Upper lobe of left lung (tissue), 6 donors: ENCODE measurements around the gene EXOC3L4. TPM values are rescaled to one million over a fixed set of nuclear protein-coding genes. Genes with fewer than 3 reads are reported as not detected.
"Not testable (repeated sequence)": the region's sequence is repeated elsewhere in the genome, so short reads cannot be mapped to it uniquely, and the experiment has no call there.

ENCODE experiments used
- ATAC-seq, 2 donors: fragments of 200-7000 bp; cut with Tn5 transposase; one replicate each; pipeline ENCODE4 v1.9.1; 2022; ENCODE audit warnings: mild to moderate bottlenecking in 2 of 2, moderate library complexity in 2 of 2; ENCODE audit not compliant: low FRiP score in 2 of 2
- DNase-seq, 2 donors: peaks; one replicate each; pipeline ENCODE4 v3.0.0-alpha.2; 2019 to 2020
- H3K27ac ChIP-seq, 4 donors: fragments of 200-600 bp; sonication (generic); one replicate each; pipeline ENCODE4 v1.5.1; 2016 to 2019
- H3K27me3 ChIP-seq, 4 donors: fragments of 200-600 bp; sonication (generic); one replicate each; pipeline ENCODE4 v1.5.1; 2017 to 2019
- H3K36me3 ChIP-seq, 4 donors: fragments of 200-600 bp; sonication (generic); one replicate each; pipeline ENCODE4 v1.5.1; 2016 to 2019
- H3K4me1 ChIP-seq, 4 donors: fragments of 200-600 bp; sonication (generic); one replicate each; pipeline ENCODE4 v1.5.1; 2018 to 2019
- H3K4me3 ChIP-seq, 4 donors: fragments of 200-600 bp; sonication (generic); one replicate each; pipeline ENCODE4 v1.5.1; 2017 to 2019; ENCODE audit warnings: mild to moderate bottlenecking in 2 of 4, moderate library complexity in 1 of 4
- H3K9me3 ChIP-seq, 4 donors: fragments of 200-600 bp; sonication (generic); one replicate each; pipeline ENCODE4 v1.5.1; 2018 to 2019
- EP300 ChIP-seq, 4 donors: sonication (generic); formaldehyde crosslinking; IDR thresholded peaks; one replicate each; pipeline ENCODE4 v1.5.1; 2017; ENCODE audit warnings: antibody characterized with exemption in 4 of 4, control low read depth in 2 of 4
- POLR2A ChIP-seq, 4 donors: fragments of 450-650 bp; IDR thresholded peaks; one replicate each; pipeline ENCODE4 v1.5.1; 2016 to 2017; ENCODE audit warnings: antibody characterized with exemption in 4 of 4, mild to moderate bottlenecking in 2 of 4
- POLR2AphosphoS5 ChIP-seq, 2 donors: sonication (generic); formaldehyde crosslinking; IDR thresholded peaks; one replicate each; pipeline ENCODE4 v1.5.1; 2017; ENCODE audit warnings: antibody characterized with exemption in 2 of 2
- WGBS, 2 donors: methylation state at CpG; one replicate each; pipeline ENCODE4 v1.1.5; 2017 to 2018; 5-methylcytosine and 5-hydroxymethylcytosine counted together
- total RNA-seq, 6 donors: library from RNA; depleted of rRNA in 4 of 6; stranded (reverse); fragments of >200 nt in 4 of 6; gene quantifications; one replicate each; pipeline versions ENCODE4 v1.1.0 to v1.2.1, GENCODE V29; 2016 to 2021
- TF ChIP-seq, protein P1 (sequence below), 6 experiments: fragments of 450-650 bp in 4 of 6; fragments of 200-600 bp in 2 of 6; sonication (generic) in 2 of 6; IDR thresholded peaks; one replicate each; pipeline ENCODE4 v1.5.1; 2016 to 2019; ENCODE audit warnings: antibody characterized with exemption in 6 of 6
- donor health status: DM: no; HTN: no; CAD: no; lungs with moderate emphysema.
- donor health status: DM: no; HTN: yes; CAD: no; lungs with severe emphysema.

Gene EXOC3L4
- total RNA-seq, 6 donors from 2014 or later = 0.30 to 7.6 (median 2.9) TPM

DNA sequence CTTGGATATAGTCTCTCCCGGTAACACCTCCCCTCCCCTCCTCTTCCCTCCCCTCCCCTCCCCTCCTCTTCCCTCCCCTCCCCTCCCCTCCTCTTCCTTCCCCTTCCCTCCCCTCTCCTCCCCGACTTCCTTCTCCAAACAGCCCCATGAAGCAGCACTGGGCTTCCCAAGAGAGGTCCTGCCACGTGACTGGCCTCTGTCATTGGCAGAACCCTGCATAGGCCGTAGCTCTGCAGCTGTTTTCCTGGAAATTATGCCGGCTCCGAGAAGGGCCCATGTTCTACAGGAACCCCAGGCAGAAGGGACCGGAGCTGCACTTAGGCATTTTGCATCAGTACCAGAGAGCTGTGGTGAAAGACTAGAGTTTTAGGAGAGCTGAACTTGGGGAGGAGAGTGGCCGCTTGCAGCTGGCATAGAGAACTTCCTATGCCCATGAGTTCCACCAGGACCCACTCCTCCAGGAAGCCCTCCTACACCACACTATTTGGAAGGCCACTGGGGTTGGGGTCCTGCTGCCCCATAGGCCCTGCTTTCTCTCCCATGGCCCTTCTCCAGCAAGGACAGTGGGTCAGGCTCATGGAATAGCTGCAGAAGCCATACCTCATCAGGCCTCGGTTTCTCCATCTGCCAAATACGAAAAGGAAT is 23.6 kb downstream of the EXOC3L4 start:
- H3K9me3 ChIP-seq = no peaks in the 10 kb centered on the region
- H3K27ac ChIP-seq = peak overlapping the region; percentile 72 to 96 (median 88)
- H3K4me3 ChIP-seq = no peak overlapping the region
- DNase-seq = peak in 1 of 2 donors; percentile 90
- ATAC-seq = peak in 1 of 2 donors; percentile 50
- no peaks in the 10 kb centered on the region for H3K36me3 ChIP-seq
- peak; percentile 56 to 63 for TF ChIP-seq POLR2AphosphoS5 (IDR thresholded peaks at IDR 0.05)
- peak in 2 of 4 donors; percentile 11 to 72 for TF ChIP-seq EP300 (IDR thresholded peaks at IDR 0.05)
- TF ChIP-seq, protein P1, sequence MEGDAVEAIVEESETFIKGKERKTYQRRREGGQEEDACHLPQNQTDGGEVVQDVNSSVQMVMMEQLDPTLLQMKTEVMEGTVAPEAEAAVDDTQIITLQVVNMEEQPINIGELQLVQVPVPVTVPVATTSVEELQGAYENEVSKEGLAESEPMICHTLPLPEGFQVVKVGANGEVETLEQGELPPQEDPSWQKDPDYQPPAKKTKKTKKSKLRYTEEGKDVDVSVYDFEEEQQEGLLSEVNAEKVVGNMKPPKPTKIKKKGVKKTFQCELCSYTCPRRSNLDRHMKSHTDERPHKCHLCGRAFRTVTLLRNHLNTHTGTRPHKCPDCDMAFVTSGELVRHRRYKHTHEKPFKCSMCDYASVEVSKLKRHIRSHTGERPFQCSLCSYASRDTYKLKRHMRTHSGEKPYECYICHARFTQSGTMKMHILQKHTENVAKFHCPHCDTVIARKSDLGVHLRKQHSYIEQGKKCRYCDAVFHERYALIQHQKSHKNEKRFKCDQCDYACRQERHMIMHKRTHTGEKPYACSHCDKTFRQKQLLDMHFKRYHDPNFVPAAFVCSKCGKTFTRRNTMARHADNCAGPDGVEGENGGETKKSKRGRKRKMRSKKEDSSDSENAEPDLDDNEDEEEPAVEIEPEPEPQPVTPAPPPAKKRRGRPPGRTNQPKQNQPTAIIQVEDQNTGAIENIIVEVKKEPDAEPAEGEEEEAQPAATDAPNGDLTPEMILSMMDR (IDR thresholded peaks at IDR 0.05) = no peak
- H3K27me3 ChIP-seq = no peaks in the 10 kb centered on the region
- WGBS, 2 donors = 21 to 25% methylated on average over 6 to 8 of the region's 10 CpGs
- peaks cover 41 to 62% (median 53%) of the 10 kb centered on the region in 4 donors for H3K4me1 ChIP-seq

DNA sequence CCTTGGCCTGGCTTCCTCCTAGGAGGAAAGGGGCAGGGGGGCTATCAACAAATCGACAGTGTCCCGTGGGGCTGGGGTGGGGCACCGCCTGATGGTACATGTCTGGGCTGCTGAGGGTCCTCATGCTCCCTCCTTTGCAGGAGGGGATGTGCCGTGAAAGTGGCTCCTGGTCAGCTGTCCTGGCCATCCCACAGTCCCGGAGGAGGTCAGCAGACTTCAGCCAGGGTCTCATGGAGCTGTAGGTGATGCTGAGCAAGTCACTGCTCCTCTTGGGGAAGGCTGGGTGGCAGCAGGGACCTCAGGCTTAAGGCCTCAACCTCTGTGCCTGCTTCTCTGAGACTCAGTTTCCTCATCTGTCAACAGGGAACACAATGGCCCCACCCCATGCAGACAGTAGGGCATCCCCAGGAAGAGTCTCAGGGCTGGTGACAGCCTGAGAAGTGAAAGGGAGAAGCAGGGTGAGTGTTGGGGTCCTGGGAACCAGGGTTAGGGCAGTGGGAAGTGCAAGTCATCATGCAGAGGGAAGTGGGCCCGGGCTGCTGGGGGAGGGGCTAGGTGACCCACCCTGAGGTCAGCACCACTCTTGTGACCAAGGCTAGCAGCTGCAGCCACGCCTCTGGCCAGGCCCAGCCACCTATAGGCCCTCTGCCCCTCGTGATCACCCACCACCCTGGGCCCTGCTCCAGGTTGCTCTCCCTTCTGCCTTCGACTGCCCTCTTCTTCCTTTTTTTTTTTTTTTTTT is 24.3 kb downstream of the EXOC3L4 start:
- H3K4me3 ChIP-seq = no peak overlapping the region
- H3K36me3 ChIP-seq = no peaks in the 10 kb centered on the region
- 69 to 76% methylated on average over 4 to 9 of the region's 9 CpGs for WGBS, 2 donors
- peaks cover 47 to 69% (median 59%) of the 10 kb centered on the region in 4 donors for H3K4me1 ChIP-seq
- no peaks in the 10 kb centered on the region for H3K27me3 ChIP-seq
- H3K9me3 ChIP-seq = no peaks in the 10 kb centered on the region
- DNase-seq = peak; percentile 88 to 93
- peak overlapping the region; percentile 72 to 96 (median 88) for H3K27ac ChIP-seq
- ATAC-seq = peak; percentile 50 to 68
- TF ChIP-seq POLR2AphosphoS5 (IDR thresholded peaks at IDR 0.05) (peak; percentile 33 to 72), POLR2A (IDR thresholded peaks at IDR 0.05) (peak in 1 of 4 donors; percentile 24), EP300 (IDR thresholded peaks at IDR 0.05) (peak in 1 of 4 donors; percentile 29)
- TF ChIP-seq, protein P1 (IDR thresholded peaks at IDR 0.05) = no peak

DNA sequence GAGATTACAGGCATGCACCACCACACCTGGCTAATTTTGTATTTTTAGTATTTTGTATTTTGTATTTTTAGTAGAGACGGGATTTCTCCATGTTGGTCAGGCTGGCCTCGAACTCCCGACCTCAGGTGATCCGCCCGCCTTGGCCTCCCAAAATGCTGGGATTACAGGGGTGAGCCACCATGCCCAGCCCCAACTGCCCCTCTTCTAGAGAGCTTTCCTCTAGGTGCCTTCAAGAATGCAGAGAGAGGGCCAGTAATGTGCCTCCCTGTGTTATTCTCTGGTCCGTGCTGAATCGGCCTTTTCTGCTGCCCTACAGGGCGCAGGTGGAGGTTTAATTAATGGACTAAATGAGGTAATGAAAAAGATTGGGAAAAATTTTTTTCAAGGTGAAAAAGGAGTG is 25.0 kb downstream of the EXOC3L4 start:
- not testable (repeated sequence) for H3K9me3 ChIP-seq, H3K36me3 ChIP-seq, H3K4me3 ChIP-seq, ATAC-seq, DNase-seq, H3K27me3 ChIP-seq
- peak overlapping the region; percentile 55 to 96 (median 88) for H3K27ac ChIP-seq
- H3K4me1 ChIP-seq = peaks cover 54 to 74% (median 65%) of the 10 kb centered on the region in 4 donors
- WGBS, 2 donors = 90 to 94% methylated on average over 8 of the region's 8 CpGs

DNA sequence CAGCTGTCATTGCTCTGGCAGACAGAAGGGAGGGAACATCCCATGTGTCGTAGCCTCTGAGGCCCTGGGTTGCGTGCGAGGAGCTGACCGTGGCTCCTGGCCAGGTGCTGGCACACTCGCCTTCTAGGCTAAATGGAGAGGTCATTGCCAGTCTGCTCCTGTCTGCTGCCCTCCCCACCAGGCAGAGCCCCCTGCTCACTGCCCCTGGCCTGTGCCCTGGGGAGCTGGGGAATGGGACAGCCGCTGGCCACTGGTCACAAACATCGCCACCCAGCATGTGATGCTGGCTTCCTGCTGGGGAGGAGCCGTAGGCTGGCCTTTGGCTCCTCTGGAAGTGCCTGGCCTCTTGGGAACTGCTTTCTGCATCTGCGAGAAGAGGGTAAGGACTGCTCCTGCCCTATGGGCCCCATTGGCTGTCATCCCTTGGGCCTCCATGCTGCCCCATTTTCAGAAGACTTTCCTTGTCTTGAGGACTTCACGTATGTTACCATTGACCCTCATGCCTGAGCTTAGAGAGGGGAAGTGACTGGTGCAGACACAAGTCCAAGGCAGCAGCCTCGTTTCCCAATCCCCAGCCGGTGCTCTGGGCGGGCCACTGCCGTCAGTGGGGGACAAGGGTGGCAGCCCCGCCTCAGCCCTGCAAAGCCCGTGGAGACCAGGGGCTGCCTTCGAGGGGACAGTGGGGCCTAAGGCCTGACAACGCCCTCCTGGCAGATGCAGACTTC is 26.8 kb downstream of the EXOC3L4 start:
- peak; percentile 78 to 86 for DNase-seq

More for the DNA sequence above, 26.8 kb downstream of the EXOC3L4 start:
- ATAC-seq = peak; percentile 35 to 42
- H3K36me3 ChIP-seq = no peaks in the 10 kb centered on the region
- peaks cover 63 to 78% (median 72%) of the 10 kb centered on the region in 4 donors for H3K4me1 ChIP-seq
- no peaks in the 10 kb centered on the region for H3K9me3 ChIP-seq
- no peaks in the 10 kb centered on the region for H3K27me3 ChIP-seq
- peak overlapping the region in 3 of 4 donors; percentile 52 to 67 (median 63) for H3K4me3 ChIP-seq
- 30 to 34% methylated on average over 2 to 11 of the region's 18 CpGs for WGBS, 2 donors
- peak overlapping the region; percentile 87 to 96 (median 92) for H3K27ac ChIP-seq
- TF ChIP-seq EP300 (IDR thresholded peaks at IDR 0.05) (no peak), POLR2A (IDR thresholded peaks at IDR 0.05) (peak in 1 of 4 donors; percentile 48), POLR2AphosphoS5 (IDR thresholded peaks at IDR 0.05) (peak; percentile 49 to 57)
- TF ChIP-seq, protein P1 (IDR thresholded peaks at IDR 0.05) = no peak
